ENCODE data around the gene VSNL1.

Gene VSNL1

DNA sequence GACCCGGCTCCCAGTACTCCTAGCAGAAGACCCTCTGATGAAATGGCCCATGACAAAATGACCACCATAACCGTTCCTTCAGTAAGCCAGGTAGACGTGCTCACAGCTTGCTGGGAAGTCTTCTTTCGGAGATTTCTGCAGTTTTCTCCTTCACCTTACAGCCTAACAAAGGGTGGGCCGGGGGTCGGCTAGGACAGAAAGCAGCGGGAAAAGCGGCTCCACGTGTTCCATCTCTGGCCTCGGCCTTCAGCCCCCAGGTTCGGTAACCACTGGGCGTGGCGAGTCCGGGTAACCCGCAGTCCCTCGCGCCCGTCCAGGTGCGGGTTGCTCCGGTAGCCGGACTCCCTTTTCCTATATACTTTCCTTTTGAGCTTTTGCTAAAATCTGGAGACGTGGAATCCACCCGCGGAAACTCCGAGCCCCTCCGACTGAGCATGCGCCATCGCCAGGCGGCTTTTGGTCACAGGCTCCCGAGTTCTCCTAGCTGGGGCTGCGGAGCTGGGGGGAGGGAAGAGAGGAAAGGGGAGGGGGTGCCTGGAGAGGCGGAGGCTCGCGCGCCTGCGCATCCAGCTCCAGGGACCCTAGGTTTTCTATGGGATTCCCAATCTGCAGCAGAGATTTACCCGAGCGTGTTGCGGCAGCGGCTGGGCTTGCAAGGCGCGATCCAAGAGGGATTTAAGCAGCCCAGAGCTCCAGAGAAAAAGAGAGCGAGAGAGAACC, at the start of gene VSNL1:
VSNL1 (plus strand) TSS at position 604 of the 720 bp plus-strand sequence. CDS start 51,379 bp downstream, outside the sequence.
- DNase-seq: no peak

DNA sequence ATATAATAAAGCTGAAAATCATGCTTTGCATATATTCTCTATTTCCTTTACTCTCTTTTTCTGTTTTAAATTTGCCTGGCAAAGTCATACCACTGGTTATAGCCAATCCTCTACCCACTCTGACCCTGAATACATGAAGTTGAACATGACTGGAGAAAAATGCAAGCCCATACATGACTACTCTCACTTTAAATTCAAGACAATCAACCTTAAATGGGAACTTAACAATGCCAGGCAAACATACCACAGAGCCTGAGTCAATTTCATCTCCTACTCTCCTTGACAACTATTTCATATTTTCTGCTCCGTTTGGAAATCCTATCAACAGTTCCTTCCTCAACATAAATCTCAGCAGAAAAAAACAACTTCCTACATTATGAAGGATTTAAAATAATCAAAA, 44.9 kb upstream of the VSNL1 start:
- no peak for DNase-seq

DNA sequence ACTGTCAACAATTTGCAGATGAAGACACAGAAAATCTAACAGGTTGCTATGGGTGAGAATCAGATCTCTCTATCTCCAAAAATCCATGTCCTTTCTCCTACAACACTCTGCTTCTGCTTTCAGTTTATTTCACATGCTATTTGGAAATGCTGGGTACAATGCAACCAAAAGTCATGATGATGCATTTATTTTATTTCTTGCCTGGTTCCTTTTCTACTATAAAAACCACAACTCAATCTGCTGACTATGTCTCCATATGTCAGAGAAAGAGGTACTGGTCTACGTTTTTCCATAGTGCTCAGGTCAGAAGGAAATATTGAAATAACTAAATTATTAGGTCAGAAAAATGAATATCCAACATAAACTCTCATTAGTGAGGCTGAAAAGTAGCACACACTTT, 42.8 kb upstream of the VSNL1 start:
- DNase-seq: peak; percentile 26

DNA sequence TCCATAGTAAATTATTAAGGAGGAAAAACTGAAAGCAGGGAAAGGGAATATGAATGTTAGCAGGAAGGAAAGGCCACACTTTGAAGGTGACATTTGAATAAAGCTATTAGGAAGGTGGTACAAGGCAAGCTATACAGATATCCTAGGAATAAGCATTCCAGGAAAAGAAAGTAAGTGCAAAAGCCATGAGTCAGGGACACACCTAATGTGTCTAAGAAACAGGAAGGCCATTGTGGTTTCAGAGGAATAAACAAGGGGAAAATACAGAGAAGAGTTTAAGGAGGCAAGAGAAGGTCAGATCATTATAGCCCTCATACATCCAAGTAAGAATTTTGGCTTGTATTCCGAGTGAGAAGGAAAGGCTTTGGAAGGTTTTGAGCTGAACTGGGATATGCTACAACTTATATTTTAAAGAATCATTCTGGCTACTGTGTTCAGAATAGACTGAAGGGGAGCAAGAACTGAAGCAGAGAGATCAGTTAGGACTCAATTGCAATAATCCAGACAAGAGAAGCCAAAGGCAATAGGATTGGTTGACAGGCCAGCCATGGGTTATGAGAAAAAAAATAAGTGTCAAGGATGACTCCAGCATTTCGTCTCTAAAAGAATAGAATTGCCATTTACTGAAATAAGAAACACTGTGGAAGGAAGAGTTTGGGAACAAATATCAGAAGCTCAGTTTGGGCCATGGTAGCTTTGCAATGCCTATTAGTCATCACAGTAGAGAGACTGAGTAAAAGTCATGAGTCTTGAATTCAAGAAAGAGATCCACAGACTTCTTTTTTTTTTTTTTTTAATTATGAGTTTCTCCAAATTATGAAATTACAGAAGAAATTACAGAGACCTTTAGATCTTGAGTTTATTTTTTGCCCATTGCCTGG, 33.5 kb upstream of the VSNL1 start:
- DNase-seq: peak; percentile 45

DNA sequence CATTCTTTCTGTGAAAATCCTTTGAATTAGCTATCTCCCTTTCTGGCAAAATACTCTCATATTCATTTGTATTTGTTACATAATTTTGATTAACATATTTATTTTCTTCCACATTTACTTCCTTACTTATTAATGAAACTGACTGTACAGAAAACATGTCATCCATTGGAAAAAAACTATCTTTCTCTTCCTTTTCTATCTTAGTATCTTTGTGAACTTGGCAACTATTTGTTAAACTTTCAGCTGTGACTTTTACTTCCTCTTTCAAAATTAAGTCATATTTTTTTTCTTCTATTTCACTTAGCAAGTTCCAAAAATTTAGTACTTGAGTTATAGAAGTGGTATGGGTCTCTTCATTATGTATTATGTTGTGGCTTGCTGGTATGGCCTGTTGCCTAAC, 24.8 kb upstream of the VSNL1 start:
- peak; percentile 52 for DNase-seq

DNA sequence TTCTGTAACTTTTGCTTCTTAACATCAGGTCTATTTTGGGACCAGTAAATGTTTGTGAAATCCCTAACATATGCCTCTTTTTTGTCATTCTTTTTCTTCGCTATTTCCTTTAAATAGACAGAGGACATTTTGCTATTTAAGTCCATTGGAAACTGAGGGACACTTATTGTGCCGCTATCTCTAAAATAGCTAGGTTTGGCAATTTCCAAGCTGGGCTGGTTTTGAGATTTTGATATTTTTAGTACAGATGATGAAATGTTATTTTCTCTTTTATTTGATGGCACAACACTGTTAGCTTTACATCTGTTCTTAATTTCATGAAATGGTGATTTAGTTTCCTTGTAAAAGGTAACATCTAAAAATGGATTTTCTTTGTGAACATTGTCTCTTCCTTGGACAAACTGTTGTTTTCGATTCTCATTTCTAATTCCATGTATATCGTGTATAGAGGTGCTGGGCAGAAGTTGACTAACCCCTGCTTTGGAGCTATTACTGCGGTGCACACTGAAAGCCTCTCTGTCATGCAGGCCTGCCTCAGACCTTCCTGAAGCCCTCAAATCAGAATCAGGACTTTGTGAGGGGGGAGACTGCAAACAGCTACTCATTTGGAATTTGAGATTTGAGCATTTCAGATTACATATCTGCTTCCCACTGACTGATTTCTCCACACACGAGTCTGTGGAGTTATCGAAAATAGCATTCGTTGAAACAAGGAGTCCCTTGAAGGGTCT, 22.9 kb upstream of the VSNL1 start:
- no peak for DNase-seq

DNA sequence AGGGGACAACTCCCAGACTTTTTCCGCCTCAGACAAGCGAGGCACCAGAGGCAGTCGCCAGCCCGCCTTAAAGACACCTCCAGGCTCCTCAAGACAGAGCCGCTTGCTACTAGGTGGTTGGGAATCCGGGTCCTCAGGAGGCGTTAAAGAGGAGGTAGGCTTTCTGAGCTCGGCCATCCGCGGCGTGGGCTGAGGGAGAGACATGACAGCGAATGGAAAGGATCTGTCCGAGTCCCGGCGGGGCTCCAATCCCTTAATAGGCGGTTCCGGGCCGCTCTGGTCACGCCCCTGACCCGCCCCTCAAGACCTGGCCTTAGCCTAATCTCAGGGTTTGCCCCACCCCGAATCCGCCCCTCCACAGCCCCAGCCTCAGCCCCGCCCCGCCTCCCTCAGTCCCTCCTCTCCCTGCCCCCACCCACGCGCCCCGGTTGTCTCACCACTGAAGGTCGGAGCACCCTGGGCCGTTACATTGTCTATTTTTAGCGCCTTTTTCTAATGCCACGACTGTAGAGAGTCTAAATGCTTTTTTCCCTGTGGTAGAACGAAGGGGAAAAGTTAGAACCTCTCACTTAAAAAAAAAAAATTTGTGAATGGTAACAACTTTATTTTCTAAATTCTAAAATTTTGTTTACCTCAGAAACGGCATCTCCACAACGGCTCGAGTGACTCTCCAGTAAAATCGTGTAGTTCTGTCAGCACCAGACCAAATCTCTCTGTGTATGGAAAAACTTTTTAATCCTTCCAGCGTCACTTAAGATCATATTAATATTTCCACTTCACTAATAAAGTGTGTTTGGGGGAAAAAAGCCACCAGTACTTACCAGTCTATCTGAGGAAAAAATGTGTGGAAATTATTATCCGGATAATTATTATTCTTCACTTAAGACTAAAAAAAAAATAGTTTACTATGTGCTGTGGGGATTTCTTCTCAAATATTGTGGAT, 22.0 kb upstream of the VSNL1 start, which contains the start of gene RAD51AP2:
RAD51AP2 (minus strand) TSS at position 229 of the 943 bp plus-strand sequence; CDS start at position 204, 25 bp downstream.
- peak; percentile 89 for DNase-seq

DNA sequence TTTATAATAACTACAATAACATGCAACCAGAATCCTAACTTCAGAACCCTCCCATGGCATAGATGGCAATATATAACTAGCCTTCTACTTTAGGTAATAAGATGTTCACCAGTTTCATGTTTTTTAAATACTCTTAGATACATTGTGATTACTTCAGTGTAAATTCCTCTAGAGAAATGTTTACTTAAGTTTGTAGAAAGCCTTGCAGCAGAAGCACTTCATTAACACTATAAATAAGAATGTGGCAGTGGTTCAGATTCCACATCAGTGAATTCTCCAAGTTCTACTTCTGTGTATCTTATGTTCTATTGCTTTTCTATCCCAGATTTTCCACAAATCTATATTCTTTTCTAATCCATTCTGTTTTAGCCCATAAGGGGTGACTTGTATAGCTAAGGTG, 21.0 kb upstream of the VSNL1 start:
- DNase-seq: no peak

DNA sequence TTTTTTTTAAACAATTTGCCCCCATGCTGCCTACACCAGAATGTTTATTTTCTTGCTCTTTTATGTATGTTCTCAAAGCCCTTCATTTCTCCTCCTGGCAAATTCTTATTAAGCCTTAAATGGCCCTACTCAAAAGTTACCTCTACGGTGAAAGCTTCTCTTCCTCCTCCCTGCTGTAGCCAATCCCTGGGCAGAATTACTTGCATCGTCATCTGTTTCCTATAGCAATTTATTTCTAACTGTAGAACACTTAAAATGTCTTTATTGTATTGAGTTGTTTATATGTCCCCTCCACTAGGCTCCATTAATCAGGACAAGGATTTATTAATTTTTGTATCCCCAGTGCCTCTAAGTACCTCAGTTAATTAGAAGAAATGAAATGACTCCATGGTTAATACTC, 19.7 kb upstream of the VSNL1 start:
- peak; percentile 21 for DNase-seq

DNA sequence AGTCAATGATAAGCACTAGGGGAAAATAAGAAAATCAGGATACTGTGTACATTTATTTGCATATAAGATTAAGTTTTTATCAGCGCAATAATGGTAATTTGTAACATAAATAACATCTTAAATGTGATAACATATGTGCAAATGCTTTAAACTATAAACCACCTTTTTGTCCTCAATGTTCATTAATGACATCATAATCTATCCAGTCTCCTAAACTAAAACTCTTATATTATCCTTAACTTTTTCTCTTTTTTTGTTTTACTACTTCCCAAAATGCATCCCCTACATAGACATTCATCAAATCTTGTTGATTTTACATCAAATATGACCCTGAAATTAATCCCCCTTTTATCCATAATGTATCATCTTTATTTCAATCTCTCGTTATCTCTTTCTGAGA, 18.9 kb upstream of the VSNL1 start:
- no peak for DNase-seq

DNA sequence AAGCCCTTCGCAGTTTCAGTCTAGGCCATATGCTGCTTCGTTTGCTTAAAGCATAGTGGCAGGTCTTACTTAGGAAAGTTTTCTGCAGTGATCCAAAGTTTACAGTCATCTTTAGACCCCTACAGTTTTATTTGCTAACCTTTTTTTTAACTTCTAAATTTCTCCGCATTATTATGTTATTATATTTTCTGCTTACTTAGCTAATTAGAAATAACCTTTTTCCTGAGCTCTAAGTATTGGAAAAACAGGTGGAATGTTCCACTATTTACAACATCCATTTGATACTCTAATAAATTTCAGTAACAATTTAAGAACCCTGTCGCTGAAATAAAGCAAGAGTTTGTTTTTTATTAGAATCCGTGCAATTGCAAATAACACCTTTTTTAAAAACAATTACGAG, 18.2 kb upstream of the VSNL1 start:
- no peak for DNase-seq

DNA sequence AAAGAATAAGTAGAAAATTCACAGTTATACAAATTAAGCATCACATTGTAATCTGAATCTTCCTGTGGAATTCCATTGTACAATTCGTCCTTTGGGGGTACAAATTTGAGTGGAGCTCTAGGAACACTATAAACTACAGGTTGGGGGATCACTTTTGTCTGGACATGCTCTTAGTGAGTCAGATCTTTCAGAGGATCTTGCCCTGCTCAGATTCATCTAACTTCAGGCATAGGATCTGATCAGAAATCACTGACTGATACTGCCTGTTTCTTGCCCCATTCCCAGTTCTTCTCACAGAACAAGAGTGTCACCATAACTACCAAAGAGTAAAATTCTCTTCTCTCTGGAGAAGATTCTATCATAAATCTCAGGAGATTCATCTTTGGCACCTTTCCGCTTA, 10.7 kb upstream of the VSNL1 start:
- DNase-seq: no peak

DNA sequence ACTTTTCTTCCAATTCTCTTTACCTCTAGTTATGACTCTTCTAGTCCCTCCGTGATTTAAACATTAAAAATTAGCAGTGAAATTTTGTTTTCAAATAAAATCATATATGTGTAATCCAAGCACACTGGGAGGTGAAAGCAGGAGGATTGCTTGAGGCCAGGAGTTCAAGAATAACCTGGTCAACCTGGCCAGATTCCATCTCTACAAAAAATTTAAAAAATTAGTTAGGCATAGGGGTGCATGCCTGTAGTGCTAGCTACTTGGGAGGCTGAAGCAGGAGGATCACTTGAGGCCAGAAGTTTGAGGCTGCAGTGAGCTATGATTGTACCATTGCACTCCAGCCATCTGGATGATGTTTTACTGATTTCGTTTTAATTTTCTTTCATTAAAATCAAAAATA, 7.0 kb upstream of the VSNL1 start:
- DNase-seq: no peak

DNA sequence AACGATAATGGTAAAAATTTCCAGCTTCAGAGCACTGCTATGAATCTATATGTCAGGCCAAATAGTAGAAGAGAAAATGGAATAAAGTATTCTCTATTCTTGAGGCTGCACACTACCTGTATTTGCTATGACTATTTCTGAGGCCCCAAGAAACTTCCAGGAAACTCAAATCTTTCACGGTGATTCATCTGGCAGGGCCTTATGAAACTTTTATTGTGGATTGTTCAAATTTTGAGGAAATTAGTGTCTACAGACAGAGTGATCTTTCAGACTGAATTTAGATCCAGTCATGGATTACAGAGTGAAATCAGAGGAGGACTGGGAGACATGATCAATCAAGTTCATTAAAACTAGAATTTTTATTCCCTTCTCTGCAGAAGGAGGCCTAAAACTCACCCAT, 4.1 kb upstream of the VSNL1 start:
- no peak for DNase-seq

DNA sequence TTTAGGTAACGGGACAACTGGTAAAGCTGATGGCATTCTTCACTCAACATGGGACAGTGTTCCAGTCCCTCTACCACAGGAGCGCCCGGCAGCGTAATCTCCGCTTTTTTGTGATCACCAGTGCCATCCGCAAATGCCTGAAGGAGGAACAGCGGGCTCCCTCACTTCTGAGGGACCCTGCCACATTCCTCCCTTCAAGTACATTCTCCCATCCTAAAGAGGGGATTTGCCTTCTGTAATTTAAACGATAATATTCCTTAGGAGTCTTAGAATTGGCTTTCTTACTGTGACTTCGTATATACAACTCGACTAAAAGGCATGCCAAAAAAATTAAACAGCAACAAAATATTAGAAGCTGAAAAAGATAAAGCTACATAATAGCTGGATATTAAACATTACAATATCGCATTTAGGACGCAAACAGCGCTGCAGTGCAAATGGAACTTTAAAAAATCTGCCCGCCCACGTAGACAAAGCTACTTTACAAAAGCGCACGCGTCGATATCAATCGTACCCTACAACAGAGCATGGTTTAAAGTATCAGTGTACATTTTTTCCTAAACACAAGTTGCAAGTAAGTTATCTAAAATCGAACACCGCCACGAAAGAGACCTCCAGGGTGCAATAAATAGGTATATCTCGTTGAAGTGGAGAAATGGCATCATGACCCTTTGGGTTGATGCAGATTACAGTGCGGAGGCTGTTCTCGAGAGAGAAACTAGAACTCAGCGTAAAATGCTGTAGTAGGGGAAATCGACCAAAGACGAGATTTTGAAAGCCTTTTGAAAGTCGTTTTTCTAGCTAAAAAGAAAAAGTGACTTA, 2.3 kb upstream of the VSNL1 start:
- no peak for DNase-seq

DNA sequence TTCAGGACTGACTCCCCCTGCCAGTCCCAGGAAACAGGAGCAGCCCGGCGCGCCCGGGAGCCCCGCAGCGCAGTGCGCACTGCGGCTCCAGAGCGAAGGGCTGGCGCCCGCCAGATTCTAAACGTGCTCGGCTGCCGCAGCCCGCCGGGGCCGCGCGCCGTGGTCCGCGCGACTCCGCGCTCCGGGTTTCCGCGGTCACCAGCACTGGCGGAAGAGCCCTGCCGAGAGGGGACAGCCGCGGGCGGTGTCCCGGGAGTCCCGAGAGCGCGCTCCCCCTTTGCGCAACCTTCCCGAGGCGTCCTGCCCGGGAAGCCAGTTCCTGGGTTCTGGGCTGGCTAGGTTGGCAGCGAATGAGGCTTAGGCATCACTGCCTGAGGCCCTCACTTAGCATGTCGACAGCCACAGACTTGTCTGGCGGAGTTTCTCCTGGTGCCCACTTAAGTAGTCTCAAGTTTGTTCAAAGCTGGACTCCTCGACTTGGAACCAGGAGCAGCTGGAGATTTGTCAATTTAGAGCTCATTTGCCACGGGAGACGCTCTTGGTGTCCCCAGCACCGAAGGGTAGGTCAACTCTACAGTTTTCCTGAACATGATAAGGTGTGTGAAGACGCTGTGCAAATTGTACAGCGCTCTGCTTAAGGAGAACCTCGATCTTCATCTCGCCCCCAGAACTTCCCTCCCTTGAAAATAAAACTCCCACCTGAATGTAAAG, 1.5 kb upstream of the VSNL1 start:
- no peak for DNase-seq

DNA sequence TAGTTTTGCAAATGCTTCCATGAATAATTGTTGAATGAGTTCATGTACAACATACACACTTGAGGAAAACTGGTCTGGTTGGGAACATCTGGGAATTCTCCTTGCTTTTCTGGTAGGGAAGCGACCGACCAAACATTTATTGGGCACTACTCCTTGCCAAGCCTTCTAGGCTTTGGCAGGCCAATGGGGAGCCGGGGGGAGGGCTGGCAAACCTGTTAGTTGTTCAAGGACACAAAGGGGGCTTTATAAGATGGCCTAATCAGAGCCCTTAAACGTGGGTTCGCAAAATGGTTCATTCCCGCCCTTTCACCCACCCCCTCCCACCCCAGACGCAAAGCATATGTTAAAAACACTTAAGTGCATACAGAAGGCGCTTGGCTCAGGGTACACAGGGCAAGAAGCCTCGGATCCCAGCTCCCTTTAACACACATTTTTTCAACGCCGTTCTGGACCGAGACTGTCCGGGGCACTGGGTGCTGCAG, 844 bp upstream of the VSNL1 start:
- DNase-seq: no peak

DNA sequence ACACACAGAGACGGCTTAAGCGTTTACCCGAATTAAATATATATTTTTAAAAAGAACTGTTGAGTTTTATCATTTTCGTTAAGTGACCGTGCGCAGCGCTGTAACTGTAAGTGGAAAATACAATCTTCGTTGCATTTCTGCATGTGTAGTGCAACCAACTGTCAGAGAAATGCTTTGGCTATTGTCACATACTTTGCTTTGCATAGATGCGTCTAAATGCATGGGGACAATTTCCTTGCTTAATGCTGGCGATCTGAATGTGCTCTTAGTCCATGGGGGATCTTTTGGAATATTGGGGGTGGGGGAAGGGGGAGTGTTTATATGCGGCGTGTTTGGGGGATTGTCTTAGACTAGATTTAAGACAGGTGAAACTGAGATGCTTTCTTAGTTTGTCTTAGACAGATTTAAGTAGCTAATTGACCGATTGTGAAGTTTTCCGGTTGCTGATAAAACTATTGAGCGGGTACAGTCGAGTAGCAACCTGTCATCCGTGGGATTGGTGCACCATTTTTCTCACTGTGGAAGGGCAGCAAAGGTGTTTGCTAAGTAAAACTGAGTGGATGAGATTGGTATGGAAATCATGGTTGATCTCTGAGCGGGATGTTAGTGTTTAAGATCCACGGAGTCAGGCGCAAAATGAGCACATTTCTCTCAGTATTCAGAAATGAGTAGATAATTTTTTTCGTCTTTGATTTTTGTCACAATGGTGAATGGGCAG, 476 bp downstream of the VSNL1 start:
- DNase-seq: no peak

DNA sequence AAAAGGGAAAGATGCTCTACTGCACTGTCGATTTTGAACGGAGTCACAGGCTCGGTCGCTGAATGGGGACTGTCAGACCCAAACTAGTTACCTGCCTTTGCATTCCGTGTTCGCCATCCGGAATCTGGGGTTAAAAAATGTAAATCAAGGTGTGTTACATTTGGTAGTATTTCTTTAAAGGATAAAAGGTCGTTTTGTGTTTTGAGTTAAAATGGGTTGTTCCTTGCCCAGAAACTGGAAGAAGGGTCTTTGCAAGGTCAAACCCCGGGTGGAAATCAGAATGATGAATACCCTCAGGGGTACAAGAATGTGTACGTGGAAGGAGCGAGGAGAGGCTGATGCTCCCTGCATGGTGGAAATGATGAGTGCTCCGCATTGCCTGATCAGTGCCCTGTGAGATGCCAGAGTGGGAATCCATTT, 1.0 kb downstream of the VSNL1 start:
- no peak for DNase-seq

DNA sequence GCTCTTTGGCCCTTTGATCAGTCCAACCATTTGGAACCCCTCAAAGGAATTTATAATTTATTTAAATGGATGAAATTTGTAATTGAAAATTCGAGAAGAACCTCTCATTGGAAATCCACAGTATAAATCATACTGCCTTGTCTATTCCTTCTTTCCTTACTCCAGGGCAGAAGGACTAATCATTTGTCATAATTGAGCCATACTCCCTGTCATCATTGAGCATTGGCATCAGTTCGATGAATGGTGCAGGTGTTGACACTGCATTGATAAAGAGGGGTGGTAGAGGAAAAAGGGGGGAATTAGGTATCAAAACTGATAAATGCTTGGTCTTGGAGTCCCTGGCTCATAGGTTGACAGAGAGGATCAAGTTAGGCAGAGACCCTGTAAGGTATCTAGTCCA, 2.0 kb downstream of the VSNL1 start:
- DNase-seq: no peak
